Heart right ventricle (tissue), 16 donors: Measurements from ENCODE around the gene STRN. TPM values are rescaled to one million over a fixed set of nuclear protein-coding genes. Genes with fewer than 3 reads are reported as not detected.
"Not testable (repeated sequence)": the region's sequence is repeated elsewhere in the genome, so short reads cannot be mapped to it uniquely, and the experiment has no call there.

Source experiments
- ATAC-seq, 8 donors: fragments of 200-7000 bp; cut with Tn5 transposase; one replicate each; pipeline ENCODE4 v1.9.1; 2020; ENCODE audit warnings: mild to moderate bottlenecking in 8 of 8, moderate library complexity in 8 of 8, moderate number of reproducible peaks in 1 of 8
- DNase-seq, 2 donors: peaks; one replicate each; pipeline ENCODE4 v3.0.0-alpha.2; 2020
- H3K27ac ChIP-seq, 10 donors: fragments of 200-600 bp; sonication (generic) in 2 of 10; one replicate each; pipeline versions ENCODE4 v1.5.0 to v1.8.0; 2020 to 2022; ENCODE audit warnings: mild to moderate bottlenecking in 3 of 10
- H3K27me3 ChIP-seq, 7 donors: fragments of 200-600 bp; one replicate each; pipeline ENCODE4 v1.8.0; 2021 to 2022; ENCODE audit warnings: mild to moderate bottlenecking in 2 of 7
- H3K36me3 ChIP-seq, 9 donors: fragments of 200-600 bp; sonication (generic) in 1 of 9; one replicate each; pipeline versions ENCODE4 v1.5.0 to v1.8.0; 2020 to 2022; ENCODE audit warnings: mild to moderate bottlenecking in 2 of 9
- H3K4me1 ChIP-seq, 9 donors: fragments of 200-600 bp; sonication (generic) in 1 of 9; one replicate each; pipeline versions ENCODE4 v1.5.0 to v1.8.0; 2020 to 2022; ENCODE audit warnings: mild to moderate bottlenecking in 4 of 9
- H3K4me3 ChIP-seq, 10 donors: fragments of 200-600 bp; sonication (generic) in 2 of 10; one replicate each; pipeline versions ENCODE4 v1.5.0 to v1.8.0; 2020 to 2022; ENCODE audit warnings: mild to moderate bottlenecking in 7 of 10, moderate library complexity in 2 of 10
- H3K9me3 ChIP-seq, 11 donors: fragments of 200-600 bp in 10 of 11; sonication (generic) in 2 of 11; one replicate each; pipeline versions ENCODE4 v1.5.0 to v1.8.0; 2013 to 2022; ENCODE audit warnings: mild to moderate bottlenecking in 2 of 11, control low read depth in 1 of 11, moderate library complexity in 1 of 11
- CTCF ChIP-seq, 9 donors: fragments of 200-600 bp; sonication (generic) in 2 of 9; IDR thresholded peaks; one replicate each; pipeline versions ENCODE4 v1.5.0 to v1.8.0; 2021 to 2022; ENCODE audit warnings: antibody characterized with exemption in 9 of 9, mild to moderate bottlenecking in 5 of 9, moderate library complexity in 1 of 9
- WGBS, 2 donors: extraction: QIAGEN DNeasy Blood & Tissue Kit; methylation state at CpG; one replicate each; pipeline ENCODE4 v1.1.7; 2013; ENCODE audit warnings: inconsistent platforms in 1 of 2; 5-methylcytosine and 5-hydroxymethylcytosine counted together
- intact Hi-C, 10 donors: fragments of 100-400 bp; cut with DNase I; formaldehyde crosslinking; loops; one replicate each; pipeline versions ENCODE4 v1.11.1 to v1.14.2; 2022
- polyA plus RNA-seq, 2 donors: library from polyadenylated mRNA; stranded (reverse); fragments of 200-250 nt; gene quantifications; one replicate each; pipeline ENCODE4 v1.2.3, GENCODE V29; 2013
- total RNA-seq, 10 donors: library from RNA; stranded (reverse); fragmentation: NEBNext Ultra II Directional in 3 of 10; extraction: Animal tissue kit (Norgen Biotek cat#: 25700) in 3 of 10; gene quantifications; one replicate each; pipeline versions ENCODE4 v1.2.1 to v1.2.4, GENCODE V29; 2021 to 2023
- donor health status: Arrhythmogenic right ventricular cardiomyopathy.
- donor health status: ischemic (EF 13 %, LVEDD 7.1; RV severe dilation, severe dysfunction).
- donor health status: healthy with polysubstance abuse.
- donor health status: DM: no; HTN: yes; CAD: no.
- donor health status: DM: no; HTN: no; CAD: no.
- donor health status: ischemic (EF 25% LVEDD 6.9; RV normal size, moderate dysfunction).
- donor health status: ischemic (EF 25% LVEDD 5.7; RV mildly dilated, moderate dysfunction).
- donor health status: healthy.
- donor health status: DM: yes; HTN: yes; CAD: no.
- donor health status: Ischemic cardiomyopathy.
- donor health status: ischemic (EF 35%, LVEDD 5.7; RV mildly dilated, moderate dysfunction).
- donor health status: nonischemic (EF 11% LVEDD 7.7; RV severe dilation, severe dysfunction).
- donor health status: DM: yes; HTN: yes; CAD: no.
- donor health status: PGD.
- donor health status: ischemic (EF 29% LVEDD 5.4; RV normal size, mild dysfunction).
- donor health status: nonischemic (EF 23%, LVEDD 6.1; RV moderate dilation, normal function).

STRN gene
- total and polyA plus RNA-seq, 12 donors: 8.6 to 102 (median 61.8) TPM

- 62 to 75% methylated on average over 5 of the region's 5 CpGs for WGBS, 2 donors
- ATAC-seq: peak in 4 of 8 donors; percentile 55 to 78 (median 67)
- no peak for DNase-seq
- Histone ChIP-seq H3K9me3 (no peaks in the 10 kb centered on the region), H3K27me3 (no peaks in the 10 kb centered on the region), H3K4me1 (peaks cover 0 to 6% (median 0%) of the 10 kb centered on the region in 9 donors), H3K36me3 (peaks cover 0 to 71% (median 13%) of the 10 kb centered on the region in 9 donors), H3K27ac (peak overlapping the region in 2 of 10 donors; percentile 8 to 10), H3K4me3 (no peak overlapping the region)
- intact Hi-C loops: loop anchor here in 1 of 10 donors (10.0 kb wide), 1 partner anchor 102 kb away; no protein-coding TSS in a partner anchor
- TF ChIP-seq CTCF (IDR thresholded peaks at IDR 0.05): no peak
Observed at GRCh38 chr2:36902385-36903120, 63.8 kb downstream of the STRN start.

- WGBS, 2 donors: 60 to 71% methylated on average over 7 of the region's 7 CpGs
- intact Hi-C loops: no loop called here
- H3K36me3 ChIP-seq: peaks cover 0 to 88% (median 8%) of the 10 kb centered on the region in 9 donors
Observed at GRCh38 chr2:36892805-36893204, 73.5 kb downstream of the STRN start.

GRCh38 chr2:36889795-36890194 lies 76.5 kb downstream of the STRN start:
- Histone ChIP-seq H3K4me1 (peaks cover 0 to 8% (median 0%) of the 10 kb centered on the region in 9 donors), H3K9me3 (no peaks in the 10 kb centered on the region), H3K27me3 (no peaks in the 10 kb centered on the region), H3K27ac (peak overlapping the region in 1 of 10 donors; percentile 54), H3K4me3 (no peak overlapping the region), H3K36me3 (peaks cover 0 to 87% (median 23%) of the 10 kb centered on the region in 9 donors)
- intact Hi-C loops: no loop called here
- TF ChIP-seq CTCF (IDR thresholded peaks at IDR 0.05): no peak
- ATAC-seq (peak in 1 of 8 donors; percentile 42), DNase-seq (no peak)
- 83 to 86% methylated on average over 4 of the region's 4 CpGs for WGBS, 2 donors

More at GRCh38 chr2:36892805-36893204, 73.5 kb downstream of the STRN start:
- Histone ChIP-seq H3K9me3 (no peaks in the 10 kb centered on the region), H3K4me1 (peaks cover 0 to 8% (median 0%) of the 10 kb centered on the region in 9 donors), H3K27ac (peak overlapping the region in 1 of 10 donors; percentile 43), H3K4me3 (no peak overlapping the region), H3K27me3 (no peaks in the 10 kb centered on the region)
- TF ChIP-seq CTCF (IDR thresholded peaks at IDR 0.05): no peak
- DNase-seq (no peak), ATAC-seq (peak in 4 of 8 donors; percentile 22 to 66 (median 62))

GRCh38 chr2:36887095-36887494 lies 79.2 kb downstream of the STRN start:
- H3K27me3 ChIP-seq, DNase-seq, H3K27ac ChIP-seq, H3K9me3 ChIP-seq, ATAC-seq, intact Hi-C loops, H3K4me1 ChIP-seq, H3K4me3 ChIP-seq: not testable (repeated sequence)
- H3K36me3 ChIP-seq: peaks cover 0 to 88% (median 38%) of the 10 kb centered on the region in 9 donors
- 98 to 99% methylated on average over 9 of the region's 9 CpGs for WGBS, 2 donors

- Histone ChIP-seq H3K27me3 (no peaks in the 10 kb centered on the region), H3K36me3 (peaks cover 0 to 88% (median 33%) of the 10 kb centered on the region in 9 donors), H3K4me1 (peaks cover 0 to 8% (median 0%) of the 10 kb centered on the region in 9 donors), H3K27ac (no peak overlapping the region), H3K9me3 (no peaks in the 10 kb centered on the region), H3K4me3 (no peak overlapping the region)
- intact Hi-C loops: no loop called here
- no peak for DNase-seq
- no peak for TF ChIP-seq CTCF (IDR thresholded peaks at IDR 0.05)
- 99 to 100% methylated on average over 1 of the region's 1 CpG for WGBS, 2 donors
- no peak for ATAC-seq
Observed at GRCh38 chr2:36886664-36887063, 79.7 kb downstream of the STRN start.
